ENCODE results near the gene ARFIP1.
"Not testable (repeated sequence)": the region's sequence is repeated elsewhere in the genome, so short reads cannot be mapped to it uniquely, and the experiment has no call there.

ARFIP1 gene

GRCh38 chr4:152894673-152895072, 114.9 kb downstream of the ARFIP1 start:
- FAIRE-seq (no peak), DNase-seq (ENCODE audit: low spot score) (no peak)

- no peak for DNase-seq (ENCODE audit: low spot score)
- FAIRE-seq, result no peak
Measured at GRCh38 chr4:152896811-152897210, 117.1 kb downstream of the ARFIP1 start.

- not testable (repeated sequence) for DNase-seq (ENCODE audit: low spot score); FAIRE-seq
Measured at GRCh38 chr4:152898133-152898532, 118.4 kb downstream of the ARFIP1 start.

GRCh38 chr4:152898606-152899005, 118.9 kb downstream of the ARFIP1 start:
- no peak for FAIRE-seq
- DNase-seq (ENCODE audit: low spot score), result no peak

GRCh38 chr4:152900395-152900794, 120.6 kb downstream of the ARFIP1 start:
- FAIRE-seq (no peak), DNase-seq (ENCODE audit: low spot score) (no peak)

GRCh38 chr4:152901205-152901604, 121.5 kb downstream of the ARFIP1 start:
- FAIRE-seq, result no peak

GRCh38 chr4:152903658-152904057, 123.9 kb downstream of the ARFIP1 start:
- no peak for DNase-seq (ENCODE audit: low spot score)
- FAIRE-seq, result no peak

More at GRCh38 chr4:152901205-152901604, 121.5 kb downstream of the ARFIP1 start:
- no peak for DNase-seq (ENCODE audit: low spot score)

- DNase-seq (ENCODE audit: low spot score), result no peak
- FAIRE-seq, result no peak
Measured at GRCh38 chr4:152909901-152910300, 130.1 kb downstream of the ARFIP1 start.

GRCh38 chr4:152910521-152910920, 130.8 kb downstream of the ARFIP1 start:
- no peak for FAIRE-seq

GRCh38 chr4:152917543-152918395, 138.0 kb downstream of the ARFIP1 start:
- no peak for FAIRE-seq
- DNase-seq (ENCODE audit: low spot score), result no peak

More at GRCh38 chr4:152910521-152910920, 130.8 kb downstream of the ARFIP1 start:
- no peak for DNase-seq (ENCODE audit: low spot score)

GRCh38 chr4:152919826-152920225, 140.1 kb downstream of the ARFIP1 start:
- DNase-seq (ENCODE audit: low spot score), result no peak
- FAIRE-seq, result no peak

GRCh38 chr4:152920768-152921167, 141.0 kb downstream of the ARFIP1 start:
- FAIRE-seq (no peak), DNase-seq (ENCODE audit: low spot score) (no peak)

- DNase-seq (ENCODE audit: low spot score), result no peak
- FAIRE-seq, result no peak
Measured at GRCh38 chr4:152921284-152921683, 141.5 kb downstream of the ARFIP1 start.

- FAIRE-seq (no peak), DNase-seq (ENCODE audit: low spot score) (no peak)
Measured at GRCh38 chr4:152925851-152926250, 146.1 kb downstream of the ARFIP1 start.

GRCh38 chr4:152926959-152927358, 147.2 kb downstream of the ARFIP1 start:
- DNase-seq (ENCODE audit: low spot score) (no peak), FAIRE-seq (no peak)

GRCh38 chr4:152927737-152928136, 148.0 kb downstream of the ARFIP1 start:
- DNase-seq (ENCODE audit: low spot score) (no peak), FAIRE-seq (no peak)

- FAIRE-seq (no peak), DNase-seq (ENCODE audit: low spot score) (no peak)
Measured at GRCh38 chr4:152928286-152928685, 148.5 kb downstream of the ARFIP1 start.

- no peak for DNase-seq (ENCODE audit: low spot score)
- FAIRE-seq, result no peak
Measured at GRCh38 chr4:152929888-152930287, 150.1 kb downstream of the ARFIP1 start.

- no peak for DNase-seq (ENCODE audit: low spot score)
Measured at GRCh38 chr4:152935143-152935542, 155.4 kb downstream of the ARFIP1 start.

GRCh38 chr4:152935631-152936445, 156.1 kb downstream of the ARFIP1 start, which contains the start of gene FHDC1:
Gene FHDC1 (plus strand): TSS chr4:152936323. CDS start chr4:152943058, 6,735 bp downstream.
- FAIRE-seq, result no peak
- DNase-seq (ENCODE audit: low spot score), result no peak

More at GRCh38 chr4:152935143-152935542, 155.4 kb downstream of the ARFIP1 start:
- FAIRE-seq, result no peak

- DNase-seq (ENCODE audit: low spot score), result no peak
Measured at GRCh38 chr4:152936446-152937335, 156.9 kb downstream of the ARFIP1 start.

More at GRCh38 chr4:152936446-152937335, 156.9 kb downstream of the ARFIP1 start:
- no peak for FAIRE-seq

Data from urothelium cell line (cell line).